ENCODE results near the gene MARS2. TPM values are rescaled to one million over a fixed set of nuclear protein-coding genes. Genes with fewer than 3 reads are reported as not detected.

MARS2 gene
- total RNA-seq, 4 donors from 2014 or later, result 3.3 to 9.6 (median 5.1) TPM

- TF ChIP-seq EP300 (IDR thresholded peaks at IDR 0.05), result no peak
- TF ChIP-seq POLR2A (IDR thresholded peaks at IDR 0.05; ENCODE audit: low read depth), result no peak
- no peak for TF ChIP-seq POLR2AphosphoS5 (IDR thresholded peaks at IDR 0.05)
- TF ChIP-seq CTCF (IDR thresholded peaks at IDR 0.05), result no peak
- 29% methylated on average over 3 of the region's 3 CpGs for WGBS
- peaks cover 0 to 5% (median 0%) of the 10 kb centered on the region in 4 donors for H3K27me3 ChIP-seq
- DNase-seq (ENCODE audit: extremely low spot score), result no peak
- H3K36me3 ChIP-seq, result no peaks in the 10 kb centered on the region
- H3K4me1 ChIP-seq, result peaks cover 0 to 7% (median 4%) of the 10 kb centered on the region in 4 donors
- peak overlapping the region; percentile 50 to 69 (median 54) for H3K27ac ChIP-seq (replicated peaks in 1 of 4)
- intact Hi-C loops (cut with DNase I), result no loop called here
- H3K9me3 ChIP-seq, result no peaks in the 10 kb centered on the region
- H3K4me3 ChIP-seq, result peak overlapping the region; percentile 40 to 53 (median 46)
Measured at GRCh38 chr2:197674591-197674990, 30.6 kb upstream of the MARS2 start.

DNA sequence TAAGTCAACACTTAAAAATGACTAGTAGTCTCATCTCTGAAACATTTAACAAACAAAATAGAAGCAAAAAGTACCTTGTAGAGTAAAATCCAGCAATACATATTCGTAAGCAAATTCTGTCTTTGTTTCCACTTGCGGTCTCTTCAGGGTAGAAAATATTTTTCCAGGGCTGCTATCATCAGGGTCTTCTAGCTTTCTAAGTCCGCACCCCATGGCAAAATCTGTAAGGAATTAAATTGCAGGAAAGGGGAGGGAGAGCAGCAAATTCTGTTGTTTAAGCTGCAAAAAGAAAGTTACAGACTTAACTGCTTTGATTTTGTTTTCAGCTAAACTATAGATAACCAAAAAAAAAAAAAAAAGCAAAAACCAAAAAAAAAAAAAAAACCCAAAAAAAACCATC is 29.9 kb upstream of the MARS2 start, which contains the start of gene RFTN2:
Gene RFTN2, minus strand, starts transcription at position 342 of the 400 bp plus-strand sequence. Its CDS starts 129 bp downstream, at position 213.
- DNase-seq (ENCODE audit: extremely low spot score), result no peak
- WGBS, result 37% methylated on average over 3 of the region's 3 CpGs
- TF ChIP-seq POLR2AphosphoS5 (IDR thresholded peaks at IDR 0.05) (no peak), CTCF (IDR thresholded peaks at IDR 0.05) (no peak), EP300 (IDR thresholded peaks at IDR 0.05) (no peak), POLR2A (IDR thresholded peaks at IDR 0.05; ENCODE audit: low read depth) (no peak)
- Histone ChIP-seq H3K4me3 (peak within 1 kb of the TSS; percentile 40 to 53 (median 46)), H3K27ac (replicated peaks in 1 of 4) (peak within 1 kb of the TSS; percentile 50 to 69 (median 54)), H3K36me3 (no peaks in the 10 kb centered on the region), H3K4me1 (peaks cover 0 to 7% (median 4%) of the 10 kb centered on the region in 4 donors), H3K27me3 (peaks cover 0 to 5% (median 0%) of the 10 kb centered on the region in 4 donors), H3K9me3 (no peaks in the 10 kb centered on the region)
- intact Hi-C loops (cut with DNase I), result no loop called here

DNA sequence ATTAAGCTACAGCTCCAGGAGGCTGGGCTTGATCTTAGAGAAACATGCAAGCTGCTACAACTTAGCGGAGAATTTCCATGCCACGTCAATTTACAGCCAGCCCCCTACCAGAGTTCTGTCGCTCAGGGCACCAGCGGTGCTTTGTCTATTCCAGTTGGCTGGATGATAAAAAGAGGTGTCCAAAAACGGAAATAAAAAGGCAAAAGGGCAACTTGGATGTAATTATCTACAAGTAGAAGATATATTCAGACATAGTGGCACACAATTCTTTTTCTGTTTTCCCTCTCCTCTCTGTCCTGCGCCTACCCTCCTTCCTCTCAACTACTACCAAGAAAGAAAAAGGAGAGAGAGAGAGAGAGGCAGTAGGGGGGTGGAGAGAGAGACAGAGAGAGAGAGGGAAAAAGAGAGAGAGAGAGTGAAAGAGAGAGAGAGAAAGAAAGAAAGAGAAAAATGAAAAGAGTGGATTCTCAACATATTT is 29.4 kb upstream of the MARS2 start:
- peak overlapping the region; percentile 50 to 69 (median 54) for H3K27ac ChIP-seq (replicated peaks in 1 of 4)
- TF ChIP-seq POLR2A (IDR thresholded peaks at IDR 0.05; ENCODE audit: low read depth) (no peak), POLR2AphosphoS5 (IDR thresholded peaks at IDR 0.05) (no peak), EP300 (IDR thresholded peaks at IDR 0.05) (no peak), CTCF (IDR thresholded peaks at IDR 0.05) (no peak)
- no peaks in the 10 kb centered on the region for H3K36me3 ChIP-seq
- peaks cover 0 to 7% (median 4%) of the 10 kb centered on the region in 4 donors for H3K4me1 ChIP-seq
- DNase-seq (ENCODE audit: extremely low spot score), result no peak
- H3K4me3 ChIP-seq, result peak overlapping the region; percentile 40 to 53 (median 46)
- no peaks in the 10 kb centered on the region for H3K9me3 ChIP-seq
- intact Hi-C loops (cut with DNase I), result no loop called here
- 24% methylated on average over 6 of the region's 6 CpGs for WGBS
- H3K27me3 ChIP-seq, result peaks cover 0 to 5% (median 0%) of the 10 kb centered on the region in 4 donors

DNA sequence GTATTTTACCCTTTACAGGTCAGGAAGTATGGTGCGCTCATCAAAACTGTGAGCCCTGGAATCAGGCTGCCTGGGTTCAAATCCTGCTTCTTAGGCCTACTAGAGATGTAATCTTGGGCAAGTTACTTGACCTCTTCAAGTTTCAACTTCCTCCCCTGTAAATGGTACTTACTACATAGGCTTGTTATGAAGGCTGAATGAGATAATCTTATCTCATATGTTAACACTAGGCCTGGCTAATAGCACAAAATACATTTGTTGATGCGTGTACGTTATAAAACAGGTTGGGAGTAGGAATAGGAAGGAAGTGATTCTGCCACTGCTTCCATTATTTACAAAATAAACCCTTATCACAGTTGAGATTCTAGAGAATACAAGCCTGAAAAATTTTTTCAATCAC is 28.1 kb upstream of the MARS2 start:
- Histone ChIP-seq H3K9me3 (no peaks in the 10 kb centered on the region), H3K4me1 (peaks cover 0 to 7% (median 4%) of the 10 kb centered on the region in 4 donors), H3K4me3 (no peak overlapping the region), H3K27me3 (peaks cover 0 to 5% (median 0%) of the 10 kb centered on the region in 4 donors), H3K36me3 (no peaks in the 10 kb centered on the region), H3K27ac (replicated peaks in 1 of 4) (no peak overlapping the region)
- WGBS, result 86% methylated on average over 3 of the region's 3 CpGs
- intact Hi-C loops (cut with DNase I), result no loop called here
- DNase-seq (ENCODE audit: extremely low spot score), result no peak
- no peak for TF ChIP-seq CTCF (IDR thresholded peaks at IDR 0.05)
- TF ChIP-seq POLR2AphosphoS5 (IDR thresholded peaks at IDR 0.05), result no peak
- TF ChIP-seq EP300 (IDR thresholded peaks at IDR 0.05), result no peak
- no peak for TF ChIP-seq POLR2A (IDR thresholded peaks at IDR 0.05; ENCODE audit: low read depth)

All from esophagus muscularis mucosa (tissue), 4 donors.